Muscle of back (tissue), 11 donors: ENCODE measurements around the gene GCC1. TPM values are rescaled to one million over a fixed set of nuclear protein-coding genes. Genes with fewer than 3 reads are reported as not detected.

Experiments used
- DNase-seq, 3 donors: peaks; one replicate each; pipeline versions ENCODE4 v3.0.0 to v3.0.0-alpha.2; 2013
- polyA plus RNA-seq, 10 donors: library from polyadenylated mRNA; unstranded; fragments of 120-200 nt; gene quantifications; one replicate each; pipeline ENCODE4 v1.2.1, GENCODE V29; 2013; ENCODE audit not compliant: insufficient read length in 10 of 10

GCC1 gene
- polyA plus RNA-seq, 10 donors = 7.4 to 10.5 (median 7.9) TPM

DNA sequence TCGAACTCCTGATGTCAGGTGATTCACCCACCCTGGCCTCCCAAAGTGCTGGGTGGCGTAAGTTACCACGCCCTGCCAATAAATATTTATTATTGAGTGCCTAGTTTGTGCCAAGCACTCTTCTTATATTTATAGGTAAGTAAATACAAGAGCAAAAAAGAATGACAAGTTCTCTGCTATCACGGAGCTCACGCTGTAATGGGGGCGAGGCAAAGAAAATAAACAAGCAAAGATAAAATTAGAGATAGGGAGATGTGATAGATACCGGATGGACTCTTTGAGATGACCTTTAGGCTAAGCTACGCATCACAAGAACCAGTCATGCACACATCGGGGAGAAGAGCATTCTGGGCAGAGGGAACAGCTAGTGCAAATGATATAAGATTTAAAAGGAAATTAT, 46.3 kb downstream of the GCC1 start:
- no peak for DNase-seq

DNA sequence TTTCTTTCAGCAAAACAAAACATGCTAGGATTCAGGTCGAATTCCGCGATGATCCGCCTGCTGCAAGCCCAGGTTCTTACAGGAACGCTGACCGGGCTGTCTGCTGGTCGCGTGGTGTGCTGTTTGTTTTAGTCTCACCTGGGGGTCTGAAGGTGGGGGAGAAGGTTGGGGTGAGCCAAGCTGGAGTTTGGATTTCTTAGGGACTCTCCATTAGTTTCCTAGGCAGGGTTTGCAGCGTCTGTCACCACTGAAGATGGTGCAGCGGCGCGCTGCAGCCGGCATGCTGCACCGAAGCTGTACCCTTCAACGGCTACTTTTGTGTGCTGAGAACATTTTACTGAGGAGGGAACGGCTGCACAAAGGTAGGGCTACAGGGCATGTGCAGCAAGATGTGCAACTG, 48.7 kb downstream of the GCC1 start:
- DNase-seq = peak in 1 of 3 donors; percentile 4

GRCh38 chr7:127536394-127536691, 49.1 kb downstream of the GCC1 start:
- no peak for DNase-seq

DNA sequence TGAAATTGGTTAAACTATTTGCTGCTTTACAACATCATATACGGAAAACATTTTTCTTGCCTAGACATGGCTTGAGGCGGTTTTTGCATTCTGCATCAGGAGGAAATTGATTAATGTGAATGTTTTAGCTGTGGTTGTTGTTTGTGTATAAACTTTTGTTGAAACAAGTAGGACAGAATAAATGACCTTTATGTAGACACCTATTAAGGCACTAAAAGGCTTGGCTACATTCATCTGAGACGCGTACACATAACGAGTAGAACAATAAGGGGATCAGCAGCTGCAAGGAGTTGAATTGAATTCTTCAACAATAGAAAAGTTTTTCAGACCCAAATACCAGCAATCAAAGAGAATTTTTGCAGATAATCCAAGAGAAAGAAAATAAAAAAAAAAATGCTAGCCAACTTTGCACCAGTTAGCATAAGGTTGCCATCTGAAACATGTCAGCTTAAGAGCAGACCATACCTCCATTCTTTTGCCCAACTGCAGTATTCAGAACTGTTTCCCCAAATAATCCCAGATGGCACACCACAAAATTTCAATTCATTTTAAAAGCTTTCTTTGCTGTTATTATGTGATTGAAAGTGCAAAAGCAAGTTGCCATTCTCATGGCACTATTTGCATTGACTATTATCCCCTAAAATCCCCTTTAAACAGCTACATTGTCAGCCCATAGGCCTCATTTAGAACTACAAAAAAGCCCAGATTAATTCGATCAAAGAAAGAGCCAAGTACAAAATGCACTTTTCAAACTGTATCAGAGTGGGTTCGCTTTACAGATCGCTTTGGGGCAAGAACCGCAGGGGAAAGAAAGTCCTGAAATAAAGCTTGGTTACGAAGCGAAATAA, 49.6 kb downstream of the GCC1 start:
- DNase-seq = no peak

DNA sequence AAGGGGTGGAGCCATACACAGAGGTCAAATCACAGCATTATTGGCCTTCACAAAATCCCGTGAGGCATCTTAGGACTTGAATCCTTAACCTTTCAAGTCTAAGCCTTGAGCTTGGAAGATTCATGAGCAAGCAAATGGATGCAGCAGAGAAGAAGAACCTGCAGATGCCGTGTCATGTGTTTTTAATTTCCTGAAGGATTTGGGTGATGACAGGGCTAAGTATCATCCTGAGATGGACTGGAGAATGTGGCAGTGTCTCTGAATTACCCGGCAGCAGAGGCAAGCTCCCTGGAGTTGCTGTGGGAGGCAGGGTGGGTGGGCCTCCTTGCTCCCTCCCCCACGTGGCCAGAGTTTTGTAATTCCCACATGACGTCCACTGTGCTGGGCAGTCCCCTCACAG, 50.8 kb downstream of the GCC1 start:
- no peak for DNase-seq

DNA sequence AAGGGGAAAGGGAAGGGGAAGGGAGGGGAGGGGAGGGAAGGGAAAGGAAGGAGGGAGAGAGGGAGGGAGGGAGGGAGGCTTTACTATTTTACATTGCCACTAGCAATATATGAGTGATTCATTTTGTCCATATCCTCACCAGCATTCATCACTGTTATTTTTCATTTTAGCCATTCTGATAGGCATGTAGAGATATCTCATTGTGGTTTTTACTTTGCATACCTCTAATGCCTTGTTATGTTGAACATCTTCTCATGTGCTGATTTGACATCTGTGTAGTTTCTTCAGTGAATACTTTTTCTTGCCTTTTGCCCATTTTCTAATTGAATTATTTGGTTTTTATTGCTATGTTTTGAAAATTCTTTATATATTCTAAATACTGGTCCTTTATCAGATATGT, 52.7 kb downstream of the GCC1 start:
- no peak for DNase-seq

DNA sequence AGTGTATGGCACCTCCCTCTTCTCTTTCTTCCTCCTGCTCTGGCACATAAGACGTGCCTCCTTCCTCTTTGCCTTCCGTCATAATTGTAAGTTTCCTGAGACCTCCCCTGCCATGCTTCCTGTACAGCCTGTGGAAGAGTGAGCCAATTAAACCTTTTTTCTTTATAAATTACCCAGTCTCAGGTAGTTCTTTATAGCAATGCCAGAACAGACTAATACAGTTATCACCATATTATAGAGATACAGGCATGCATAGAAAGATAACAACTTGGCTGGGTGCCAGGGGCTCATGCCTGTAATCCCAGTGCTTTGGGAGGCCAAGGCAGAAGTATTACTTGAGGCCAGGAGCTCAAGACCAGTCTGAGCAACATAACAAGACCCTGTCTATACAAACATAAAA, 53.2 kb downstream of the GCC1 start:
- DNase-seq = no peak

Other genes with a start within 250 kb of the GCC1 start
- gene ZNF800, start 192.9 kb downstream of the GCC1 start, polyA plus RNA-seq = 10 to 100 TPM in 9 of 10 donors, 1 to 10 TPM in 1; 9.7 to 17.1 (median 13.2) TPM
- 100 to 1,000 TPM in 8 of 10 donors, 10 to 100 TPM in 2; 97.1 to 163 (median 120) TPM for gene ARF5, start 2.8 kb upstream of the GCC1 start, polyA plus RNA-seq
- under 1 TPM in 6 of 10 donors, not detected in 4; 0.17 to 0.23 (median 0.20) TPM for gene FSCN3, start 8.1 kb upstream of the GCC1 start, polyA plus RNA-seq
- gene PAX4, start 32.5 kb upstream of the GCC1 start, polyA plus RNA-seq = not detected
- gene SND1, start 66.6 kb upstream of the GCC1 start, polyA plus RNA-seq = 100 to 1,000 TPM in 4 of 10 donors, 10 to 100 TPM in 6; 79.0 to 120 (median 98.4) TPM